ENCODE measurements around the gene PUM1. TPM values are rescaled to one million over a fixed set of nuclear protein-coding genes. Genes with fewer than 3 reads are reported as not detected.
A peak's percentile ranks its signal among the peaks of the same experiment; 100 is the strongest.

Gene PUM1
- total and polyA plus RNA-seq, 2 of the 4 experiments (the other 2 are of a cell fraction), result 75.4 to 137 TPM

GRCh38 chr1:31101147-31101502 is 35.6 kb upstream of the PUM1 start:
- peak overlapping the region; percentile 40 for H2AFZ ChIP-seq (replicated peaks; ENCODE audit: low read length, poor library complexity)
- intact Hi-C loops (cut with micrococcal nuclease) (no loop called here), dilution Hi-C loops (cut with HindIII; ENCODE audit: low sequenced_read_pairs, unreplicated experiment) (no loop called here), in situ Hi-C loops (cut with MboI; ENCODE audit: low sequenced_read_pairs) (no loop called here)
- H3K4ac ChIP-seq (ENCODE audit: low read depth, low read length), result no peak overlapping the region
- H2BK5ac ChIP-seq (ENCODE audit: low read depth, low read length, poor library complexity, severe bottlenecking), result no peak overlapping the region
- H4K20me1 ChIP-seq (ENCODE audit: insufficient read depth, low read length), result no peaks in the 10 kb centered on the region
- no peak overlapping the region for H3K23ac ChIP-seq (ENCODE audit: low read depth, low read length)
- no peak overlapping the region for H3K4me3 ChIP-seq (ENCODE audit: insufficient read depth, low read depth, low read length)
- H3K36me3 ChIP-seq (ENCODE audit: control insufficient read depth, insufficient read depth, low read length), result no peaks in the 10 kb centered on the region
- H2AK5ac ChIP-seq (ENCODE audit: low read depth, low read length), result no peak overlapping the region
- H4K5ac ChIP-seq (ENCODE audit: low read depth, low read length), result no peak overlapping the region
- H2BK20ac ChIP-seq (ENCODE audit: low read depth, low read length), result no peak overlapping the region
- DNase-seq (peak; percentile 67), ATAC-seq (ENCODE audit: low read depth) (peak; percentile 74)
- no peak overlapping the region for H3K18ac ChIP-seq (ENCODE audit: low read depth, low read length)
- H2BK120ac ChIP-seq (ENCODE audit: low read depth, low read length), result no peak overlapping the region
- H3K56ac ChIP-seq (ENCODE audit: extremely low read depth, insufficient read depth, low read length), result no peak overlapping the region
- CTCF ChIA-PET, result no interaction called here
- POLR2A ChIA-PET (ENCODE audit: unreplicated experiment), result no interaction called here
- H3K4me2 ChIP-seq (ENCODE audit: low read depth, low read length), result no peak overlapping the region
- no peak overlapping the region for H3K14ac ChIP-seq (replicated peaks; ENCODE audit: low read depth, low read length)
- no peak overlapping the region for H3K9ac ChIP-seq (ENCODE audit: low read depth, low read length)
- H3K79me1 ChIP-seq (ENCODE audit: low read depth in 1 of 2, low read length in 2 of 2), result no peaks in the 10 kb centered on the region
- H3K27me3 ChIP-seq (ENCODE audit: control insufficient read depth, insufficient read depth, low read length), result no peaks in the 10 kb centered on the region
- TF ChIP-seq RCOR1 (IDR thresholded peaks at IDR 0.05; ENCODE audit: insufficient replicate concordance, low read length) (no peak), USF2 (IDR thresholded peaks at IDR 0.05; ENCODE audit: low read depth, low read length) (no peak), ELK1 (IDR thresholded peaks at IDR 0.05; ENCODE audit: borderline replicate concordance, low read depth, low read length) (no peak), SMC3 (IDR thresholded peaks at IDR 0.05; ENCODE audit: low read depth, low read length) (no peak), FOS (IDR thresholded peaks at IDR 0.05; ENCODE audit: low read depth, low read length) (no peak), NFE2L2 (IDR thresholded peaks at IDR 0.05; ENCODE audit: low read depth, low read length) (no peak), BHLHE40 (IDR thresholded peaks at IDR 0.05; ENCODE audit: low read depth, low read length) (no peak), RFX5 (IDR thresholded peaks at IDR 0.05; ENCODE audit: low read depth, low read length) (no peak), MAZ (IDR thresholded peaks at IDR 0.05; ENCODE audit: borderline replicate concordance, low read depth, low read length) (no peak), CEBPB (IDR thresholded peaks at IDR 0.05; ENCODE audit: low read depth, low read length) (no peak), MAFK (IDR thresholded peaks at IDR 0.05; ENCODE audit: low read depth, low read length) (no peak), CHD1 (IDR thresholded peaks at IDR 0.05; ENCODE audit: low read depth, low read length) (no peak), MXI1 (IDR thresholded peaks at IDR 0.05; ENCODE audit: borderline replicate concordance, low read depth, low read length) (no peak), RAD21 (IDR thresholded peaks at IDR 0.05; ENCODE audit: low read length) (no peak), POLR2A (IDR thresholded peaks at IDR 0.05; ENCODE audit: low read depth, low read length) (no peak), CTCF (conservative IDR thresholded peaks at IDR 0.05; ENCODE audit: low read depth, low read length) (no peak)
- H3K4me1 ChIP-seq (ENCODE audit: control insufficient read depth, insufficient read depth, low read length), result peaks cover 10% of the 10 kb centered on the region
- no CpG with 5 or more reads among the region's 4 CpGs for whole genome bisulfite sequencing, 2 experiments (ENCODE audit: extremely low coverage in 2 of 2, insufficient read length in 1 of 2)
- H4K8ac ChIP-seq (ENCODE audit: low read depth in 2 of 2, low read length in 2 of 2), result peak overlapping the region in 1 of 2 experiments; percentile 38; a peak in 1 of 4 replicates
- no peak overlapping the region for H2BK15ac ChIP-seq (ENCODE audit: low read depth, low read length)
- no peak overlapping the region for H2AK9ac ChIP-seq (replicated peaks; ENCODE audit: low read depth, low read length, poor library complexity)
- H3K9me1 ChIP-seq (ENCODE audit: insufficient read depth, low read length), result 0 out of 2 replicates have a peak, but pooled peaks cover 9% of the 10 kb centered on the region
- H3K27ac ChIP-seq (ENCODE audit: insufficient read depth, low read length), result no peak overlapping the region
- H4K91ac ChIP-seq (ENCODE audit: insufficient read depth, low read depth, low read length), result no peak overlapping the region
- H3K9me3 ChIP-seq (ENCODE audit: control insufficient read depth, insufficient read depth, low read length), result no peaks in the 10 kb centered on the region
- BruUV-seq (replicated peaks), result no TSS peak

Measured in IMR-90 (cell line).